GM21515 (cell line): ENCODE data around the gene GHDC.
"Not testable (repeated sequence)": the region's sequence is repeated elsewhere in the genome, so short reads cannot be mapped to it uniquely, and the experiment has no call there.

Experiments used
- ATAC-seq: cut with Tn5 transposase; IDR thresholded peaks from one replicate; pipeline ENCODE4 v1.9.1; 2021; ENCODE audit not compliant: unreplicated experiment

Gene GHDC

GRCh38 chr17:42202696-42203095, 8.4 kb upstream of the GHDC start:
- ATAC-seq: no peak

GRCh38 chr17:42202159-42202558, 7.9 kb upstream of the GHDC start:
- ATAC-seq: no peak

- no peak for ATAC-seq
These were observed 7.1 kb upstream of the GHDC start for GRCh38 chr17:42201458-42201772.

GRCh38 chr17:42200706-42201457, 6.6 kb upstream of the GHDC start:
- ATAC-seq: no peak

GRCh38 chr17:42199416-42200011, 5.2 kb upstream of the GHDC start:
- no peak for ATAC-seq

- no peak for ATAC-seq
These were observed 4.6 kb upstream of the GHDC start for GRCh38 chr17:42198897-42199296.

GRCh38 chr17:42197564-42198156, 3.4 kb upstream of the GHDC start:
- no peak for ATAC-seq

- ATAC-seq: no peak
These were observed 902 bp downstream of the GHDC start for GRCh38 chr17:42193216-42193968.

GRCh38 chr17:42192189-42193126, 1.8 kb downstream of the GHDC start:
- no peak for ATAC-seq

- no peak for ATAC-seq
These were observed 3.1 kb downstream of the GHDC start for GRCh38 chr17:42191275-42191608.

GRCh38 chr17:42190491-42191274, 3.6 kb downstream of the GHDC start:
- no peak for ATAC-seq

- no peak for ATAC-seq
These were observed 4.7 kb downstream of the GHDC start for GRCh38 chr17:42189651-42189965.

- no peak for ATAC-seq
These were observed 5.3 kb downstream of the GHDC start for GRCh38 chr17:42188749-42189650.

- ATAC-seq: no peak
These were observed 6.5 kb downstream of the GHDC start for GRCh38 chr17:42187833-42188232.

GRCh38 chr17:42186191-42186590, 8.1 kb downstream of the GHDC start:
- ATAC-seq: not testable (repeated sequence)

- no peak for ATAC-seq
These were observed 8.7 kb downstream of the GHDC start for GRCh38 chr17:42185621-42185930.

GRCh38 chr17:42184713-42185620, 9.3 kb downstream of the GHDC start, which contains the start of gene HCRT:
TSS of gene HCRT (minus strand) at chr17:42185452. CDS start at chr17:42185365, 87 bp downstream.
- no peak for ATAC-seq
